OCI-LY7 (cell line): ENCODE data around the gene PEX14. TPM values are rescaled to one million over a fixed set of nuclear protein-coding genes. Genes with fewer than 3 reads are reported as not detected.
A peak's percentile ranks its signal among the peaks of the same experiment; 100 is the strongest.
"Not testable (repeated sequence)": the region's sequence is repeated elsewhere in the genome, so short reads cannot be mapped to it uniquely, and the experiment has no call there.

ENCODE experiments used
- BruUV-seq: library from RNA; stranded (reverse); fragments of 400-500 nt; replicated peaks from 2 replicates; lab custom pipeline; 2021; lab: Mats Ljungman, UMichigan
- CTCF ChIA-PET: fragments of 300-600 bp; sonication (Branson Sonifier 250); formaldehyde crosslinking; loops from one replicate; lab custom pipeline; 2022; ENCODE audit warnings: antibody characterized with exemption; ENCODE audit not compliant: unreplicated experiment; lab: Charles Lee
- POLR2A ChIA-PET: fragments of 300-600 bp; sonication (Branson Sonifier 250); formaldehyde crosslinking; loops from one replicate; lab custom pipeline; 2022; ENCODE audit warnings: antibody characterized with exemption; lab: Charles Lee
- DNase-seq: peaks from one replicate; pipeline ENCODE4 v3.0.0-alpha.2; 2015; ENCODE audit warnings: low spot score
- H2AFZ ChIP-seq: fragments of 200-600 bp; sonication (generic), shearing (Covaris generic); 2 replicates; pipeline ENCODE4 v1.6.1; 2014; ENCODE audit warnings: mild to moderate bottlenecking, antibody characterized with exemption, low read length, moderate library complexity
- H3K27ac ChIP-seq: fragments of 200-600 bp; sonication (generic); 2 replicates; pipeline ENCODE4 v1.5.1; 2014; ENCODE audit warnings: mixed run types, low read depth, mild to moderate bottlenecking, moderate library complexity, low read length, inconsistent platforms; ENCODE audit not compliant: poor library complexity, severe bottlenecking
- H3K36me3 ChIP-seq: fragments of 200-600 bp; sonication (generic); 2 replicates; pipeline ENCODE4 v1.6.1; 2014; ENCODE audit warnings: mild to moderate bottlenecking, antibody characterized with exemption, low read length, moderate library complexity, mixed read lengths; ENCODE audit not compliant: insufficient read depth
- H3K4me1 ChIP-seq: fragments of 200-600 bp; sonication (generic); 2 replicates; pipeline ENCODE4 v1.5.1; 2014; ENCODE audit warnings: mild to moderate bottlenecking, low read length; ENCODE audit not compliant: insufficient read depth, poor library complexity, severe bottlenecking
- H3K4me2 ChIP-seq: fragments of 200-600 bp; sonication (generic); 2 replicates; pipeline ENCODE4 v1.6.1; 2014; ENCODE audit warnings: mild to moderate bottlenecking, low read length
- H3K4me3 ChIP-seq: fragments of 200-600 bp; sonication (generic); 2 replicates; pipeline ENCODE4 v1.5.1; 2014; ENCODE audit warnings: mild to moderate bottlenecking, low read depth, low read length; ENCODE audit not compliant: poor library complexity, severe bottlenecking
- H3K79me2 ChIP-seq: fragments of 200-600 bp; sonication (generic); 2 replicates; pipeline ENCODE4 v1.6.1; 2016; ENCODE audit warnings: low read depth, mild to moderate bottlenecking, low read length, moderate library complexity, mixed read lengths; ENCODE audit not compliant: insufficient read depth
- H3K9me2 ChIP-seq: fragments of 200-600 bp; sonication (generic); 2 replicates; pipeline ENCODE4 v1.6.1; 2016; ENCODE audit warnings: mild to moderate bottlenecking, low read length, mixed read lengths; ENCODE audit not compliant: insufficient read depth
- H3K9me3 ChIP-seq: fragments of 200-600 bp; sonication (generic); 2 replicates; pipeline ENCODE4 v1.6.1; 2014; ENCODE audit warnings: mild to moderate bottlenecking, mixed run types, low read length, mixed read lengths
- H4K20me1 ChIP-seq: fragments of 200-600 bp; sonication (generic); 2 replicates; pipeline ENCODE4 v1.6.1; 2014; ENCODE audit warnings: mild to moderate bottlenecking, antibody characterized with exemption, low read length, moderate library complexity, mixed read lengths; ENCODE audit not compliant: insufficient read depth
- EZH2phosphoT487 ChIP-seq: fragments of 200-600 bp; sonication (generic); IDR thresholded peaks from 2 replicates; pipeline ENCODE4 v1.6.1; 2018; ENCODE audit warnings: low read depth, borderline replicate concordance, mild to moderate bottlenecking, mixed run types, antibody characterized with exemption, low read length, moderate library complexity, mixed read lengths
- intact Hi-C: fragments of 100-400 bp; cut with micrococcal nuclease; formaldehyde crosslinking; loops from one replicate; pipeline ENCODE4 v1.10.0; 2022; ENCODE audit not compliant: unreplicated experiment
- total RNA-seq, 2 experiments: library from RNA; depleted of rRNA in 1 of 2; stranded (reverse); fragments of >200 nt in 1 of 2; shearing (Covaris generic) in 1 of 2; gene quantifications; 2 replicates each; pipeline ENCODE4 v1.2.3, GENCODE V29; 2014 to 2022
- TF ChIP-seq, protein P1 (sequence below): fragments of 200-600 bp; sonication (generic); conservative IDR thresholded peaks from 2 replicates; pipeline ENCODE4 v1.5.1; 2014; ENCODE audit warnings: mild to moderate bottlenecking, antibody characterized with exemption, low read length, moderate library complexity, mixed read lengths

The PEX14 gene
- total RNA-seq, 2 experiments from 2014 or later, result 14.6 to 24.3 TPM

GRCh38 chr1:10472220-10473144 is 2.3 kb upstream of the PEX14 start, which contains the start of gene DFFA:
TSS of gene DFFA (minus strand) at chr1:10472529. CDS start at chr1:10472458, 71 bp downstream.
- BruUV-seq, result TSS peak; percentile 48
- no peaks in the 10 kb centered on the region for H3K9me3 ChIP-seq

GRCh38 chr1:10473145-10473765 is 1.5 kb upstream of the PEX14 start:
- H3K4me1 ChIP-seq, result peaks cover 32% of the 10 kb centered on the region
- DNase-seq, result peak; percentile 40
- H2AFZ ChIP-seq, result peak overlapping the region; percentile 88
- no peak for TF ChIP-seq EZH2phosphoT487
- TF ChIP-seq, protein P1, sequence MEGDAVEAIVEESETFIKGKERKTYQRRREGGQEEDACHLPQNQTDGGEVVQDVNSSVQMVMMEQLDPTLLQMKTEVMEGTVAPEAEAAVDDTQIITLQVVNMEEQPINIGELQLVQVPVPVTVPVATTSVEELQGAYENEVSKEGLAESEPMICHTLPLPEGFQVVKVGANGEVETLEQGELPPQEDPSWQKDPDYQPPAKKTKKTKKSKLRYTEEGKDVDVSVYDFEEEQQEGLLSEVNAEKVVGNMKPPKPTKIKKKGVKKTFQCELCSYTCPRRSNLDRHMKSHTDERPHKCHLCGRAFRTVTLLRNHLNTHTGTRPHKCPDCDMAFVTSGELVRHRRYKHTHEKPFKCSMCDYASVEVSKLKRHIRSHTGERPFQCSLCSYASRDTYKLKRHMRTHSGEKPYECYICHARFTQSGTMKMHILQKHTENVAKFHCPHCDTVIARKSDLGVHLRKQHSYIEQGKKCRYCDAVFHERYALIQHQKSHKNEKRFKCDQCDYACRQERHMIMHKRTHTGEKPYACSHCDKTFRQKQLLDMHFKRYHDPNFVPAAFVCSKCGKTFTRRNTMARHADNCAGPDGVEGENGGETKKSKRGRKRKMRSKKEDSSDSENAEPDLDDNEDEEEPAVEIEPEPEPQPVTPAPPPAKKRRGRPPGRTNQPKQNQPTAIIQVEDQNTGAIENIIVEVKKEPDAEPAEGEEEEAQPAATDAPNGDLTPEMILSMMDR, result no peak
- peaks cover 4% of the 10 kb centered on the region; the same call in 1 of the 2 replicates for H4K20me1 ChIP-seq
- ChIA-PET CTCF (interaction anchor here (0.6 kb wide), 1 partner anchor 17 kb away, joined by 4 read pairs; no protein-coding TSS in a partner anchor), POLR2A (interaction anchor here (1.0 kb wide), 1 partner anchor 39 kb away, joined by 4 read pairs; no protein-coding TSS in a partner anchor)
- no peaks in the 10 kb centered on the region for H3K9me2 ChIP-seq
- no TSS peak for BruUV-seq
- peaks cover 58% of the 10 kb centered on the region for H3K79me2 ChIP-seq
- H3K36me3 ChIP-seq, result peaks cover 22% of the 10 kb centered on the region
- H3K27ac ChIP-seq, result peak overlapping the region; percentile 96
- H3K9me3 ChIP-seq, result no peaks in the 10 kb centered on the region
- intact Hi-C loops, result loop anchor here (2.0 to 10.0 kb wide), 2 partner anchors 74 to 438 kb away; partner anchors contain the start of genes PGD and UBE4B
- H3K4me3 ChIP-seq, result peak overlapping the region; percentile 85
- peak overlapping the region; percentile 91 for H3K4me2 ChIP-seq

More at GRCh38 chr1:10472220-10473144, 2.3 kb upstream of the PEX14 start, which contains the start of gene DFFA:
- peaks cover 50% of the 10 kb centered on the region for H3K79me2 ChIP-seq
- peaks cover 4% of the 10 kb centered on the region; the same call in 1 of the 2 replicates for H4K20me1 ChIP-seq
- intact Hi-C loops, result loop anchor here (1.0 to 10.0 kb wide), 3 partner anchors 42 to 438 kb away; partner anchors contain the start of genes CENPS, PGD and UBE4B
- peak; percentile 98 for DNase-seq
- peak within 1 kb of the TSS; percentile 96 for H3K27ac ChIP-seq
- ChIA-PET CTCF (interaction anchor here (0.6 kb wide), 1 partner anchor 16 kb away, joined by 4 read pairs; no protein-coding TSS in a partner anchor), POLR2A (interaction anchor here (1.0 kb wide), 1 partner anchor 38 kb away, joined by 4 read pairs; no protein-coding TSS in a partner anchor)
- H3K36me3 ChIP-seq, result peaks cover 29% of the 10 kb centered on the region
- H3K4me1 ChIP-seq, result peaks cover 32% of the 10 kb centered on the region
- TF ChIP-seq EZH2phosphoT487, result no peak
- TF ChIP-seq, protein P1, result 0 out of 2 replicates have a peak, but pooled peaks have one; percentile 13
- peak within 1 kb of the TSS; percentile 88 for H2AFZ ChIP-seq
- H3K9me2 ChIP-seq, result no peaks in the 10 kb centered on the region
- H3K4me3 ChIP-seq, result peak within 1 kb of the TSS; percentile 85
- H3K4me2 ChIP-seq, result peak within 1 kb of the TSS; percentile 91

- CTCF ChIA-PET, result not testable (repeated sequence)
Measured at GRCh38 chr1:10474309-10474612, 489 bp upstream of the PEX14 start.

More at GRCh38 chr1:10474309-10474612, 489 bp upstream of the PEX14 start:
- peaks cover 12% of the 10 kb centered on the region; the same call in 1 of the 2 replicates for H3K36me3 ChIP-seq
- peak overlapping the region; percentile 85 for H3K4me3 ChIP-seq
- H3K27ac ChIP-seq, result peak overlapping the region; percentile 96
- H3K9me2 ChIP-seq, BruUV-seq, H4K20me1 ChIP-seq, H3K9me3 ChIP-seq, DNase-seq: not testable (repeated sequence)
- peaks cover 32% of the 10 kb centered on the region for H3K4me1 ChIP-seq
- H3K79me2 ChIP-seq, result peaks cover 58% of the 10 kb centered on the region
- peak overlapping the region; percentile 91 for H3K4me2 ChIP-seq
- POLR2A ChIA-PET, result interaction anchor here (0.6 kb wide), 1 partner anchor 87 kb away, joined by 5 read pairs; no protein-coding TSS in a partner anchor
- peak overlapping the region; percentile 22; the same call in 1 of the 2 replicates for H2AFZ ChIP-seq
- intact Hi-C loops, result loop anchor here (10.0 kb wide), 1 partner anchor 439 kb away; the partner anchor contains the start of gene UBE4B
